Tibial artery (tissue), 4 donors: ENCODE data around the gene DHRSX.

Source experiments
- DNase-seq, 2 donors: peaks; one replicate each; pipeline ENCODE4 v3.0.0-alpha.2; 2019
- H3K27ac ChIP-seq, 2 donors: fragments of 200-600 bp; sonication (generic) in 1 of 2; 1 replicate in 1 of 2; 2 replicates in 1 of 2; pipeline ENCODE4 v1.5.1; 2018 to 2019; ENCODE audit warnings: mild to moderate bottlenecking in 1 of 2
- H3K27me3 ChIP-seq, 2 donors: fragments of 200-600 bp; sonication (generic) in 1 of 2; one replicate each; pipeline versions ENCODE4 v1.5.1 to v1.6.0; 2016 to 2019
- H3K36me3 ChIP-seq, 3 donors: fragments of 200-600 bp; sonication (generic) in 2 of 3; one replicate each; pipeline ENCODE4 v1.5.1; 2016 to 2019; ENCODE audit warnings: mild to moderate bottlenecking in 2 of 3
- H3K4me1 ChIP-seq, 4 donors: fragments of 200-600 bp; sonication (generic) in 2 of 4; 1 replicate in 3 of 4; 2 replicates in 1 of 4; pipeline ENCODE4 v1.5.1; 2016 to 2019
- H3K4me3 ChIP-seq, 2 donors: fragments of 200-600 bp; sonication (generic) in 1 of 2; 1 replicate in 1 of 2; 2 replicates in 1 of 2; pipeline ENCODE4 v1.5.1; 2018 to 2019; ENCODE audit warnings: mild to moderate bottlenecking in 2 of 2
- H3K9me3 ChIP-seq, 3 donors: fragments of 200-600 bp; sonication (generic) in 1 of 3; one replicate each; pipeline ENCODE4 v1.5.1; 2016 to 2019
- CTCF ChIP-seq, 2 experiments: fragments of 200-600 bp in 1 of 2; fragments of 450-650 bp in 1 of 2; IDR thresholded peaks; one replicate each; pipeline ENCODE4 v1.5.1; 2017 to 2019; ENCODE audit warnings: antibody characterized with exemption in 2 of 2, mild to moderate bottlenecking in 1 of 2, moderate library complexity in 1 of 2
- intact Hi-C: fragments of 100-400 bp; cut with DNase I; formaldehyde crosslinking; loops from one replicate; pipeline ENCODE4 v1.15.0; 2023; ENCODE audit warnings: low total_unique reads

Gene DHRSX

GRCh38 chrX:2545144-2545543 is 44.4 kb upstream of the DHRSX start:
- no peak overlapping the region for H3K4me3 ChIP-seq
- no peak for DNase-seq
- TF ChIP-seq CTCF (IDR thresholded peaks at IDR 0.05), result no peak
- no peak overlapping the region for H3K27ac ChIP-seq
- H3K27me3 ChIP-seq, result peaks cover 0 to 6% of the 10 kb centered on the region in 2 donors
- no peaks in the 10 kb centered on the region for H3K4me1 ChIP-seq
- intact Hi-C loops, result no loop called here
- H3K36me3 ChIP-seq, result no peaks in the 10 kb centered on the region
- H3K9me3 ChIP-seq, result no peaks in the 10 kb centered on the region

GRCh38 chrX:2542826-2543521 is 42.2 kb upstream of the DHRSX start:
- H3K27ac ChIP-seq, result no peak overlapping the region
- no peaks in the 10 kb centered on the region for H3K9me3 ChIP-seq
- intact Hi-C loops, result no loop called here
- peaks cover 0 to 2% of the 10 kb centered on the region in 2 donors for H3K27me3 ChIP-seq
- H3K4me3 ChIP-seq, result no peak overlapping the region
- H3K36me3 ChIP-seq, result no peaks in the 10 kb centered on the region
- no peaks in the 10 kb centered on the region for H3K4me1 ChIP-seq
- no peak for TF ChIP-seq CTCF (IDR thresholded peaks at IDR 0.05)
- no peak for DNase-seq

GRCh38 chrX:2541603-2542002 is 40.8 kb upstream of the DHRSX start:
- Histone ChIP-seq H3K9me3 (no peaks in the 10 kb centered on the region), H3K4me3 (no peak overlapping the region), H3K4me1 (no peaks in the 10 kb centered on the region), H3K36me3 (no peaks in the 10 kb centered on the region), H3K27ac (no peak overlapping the region), H3K27me3 (no peaks in the 10 kb centered on the region)
- DNase-seq, result no peak
- intact Hi-C loops, result no loop called here
- no peak for TF ChIP-seq CTCF (IDR thresholded peaks at IDR 0.05)

DNA sequence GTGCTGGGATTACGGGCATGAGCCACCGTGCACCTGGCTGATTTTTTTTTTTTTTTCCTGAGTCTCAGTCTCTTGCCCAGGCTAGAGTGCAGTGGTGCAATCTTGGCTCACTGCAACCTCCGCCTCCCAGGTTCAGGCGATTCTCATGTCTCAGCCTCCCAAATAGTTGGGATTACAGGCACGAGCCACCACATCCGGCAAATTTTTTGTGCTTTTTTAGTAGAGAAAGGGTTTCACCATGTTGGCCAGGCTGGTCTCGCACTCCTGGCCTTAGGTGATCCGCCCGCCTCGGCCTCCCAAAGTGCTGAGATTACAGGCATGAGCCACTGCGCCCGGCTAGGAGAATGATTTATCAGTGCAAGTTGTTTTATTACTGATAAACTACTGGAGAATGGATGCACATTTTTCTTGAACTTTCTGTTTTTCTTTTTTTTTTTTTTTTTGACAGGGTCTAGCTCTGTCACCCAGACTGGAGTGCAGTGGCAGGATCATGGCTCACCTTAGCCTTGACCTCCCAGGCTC is 39.7 kb upstream of the DHRSX start:
- H3K27me3 ChIP-seq, result no peaks in the 10 kb centered on the region
- no peaks in the 10 kb centered on the region for H3K4me1 ChIP-seq
- H3K4me3 ChIP-seq, result no peak overlapping the region
- no peak for TF ChIP-seq CTCF (IDR thresholded peaks at IDR 0.05)
- H3K27ac ChIP-seq, result no peak overlapping the region
- no peak for DNase-seq
- H3K36me3 ChIP-seq, result no peaks in the 10 kb centered on the region
- H3K9me3 ChIP-seq, result no peaks in the 10 kb centered on the region
- intact Hi-C loops, result no loop called here

DNA sequence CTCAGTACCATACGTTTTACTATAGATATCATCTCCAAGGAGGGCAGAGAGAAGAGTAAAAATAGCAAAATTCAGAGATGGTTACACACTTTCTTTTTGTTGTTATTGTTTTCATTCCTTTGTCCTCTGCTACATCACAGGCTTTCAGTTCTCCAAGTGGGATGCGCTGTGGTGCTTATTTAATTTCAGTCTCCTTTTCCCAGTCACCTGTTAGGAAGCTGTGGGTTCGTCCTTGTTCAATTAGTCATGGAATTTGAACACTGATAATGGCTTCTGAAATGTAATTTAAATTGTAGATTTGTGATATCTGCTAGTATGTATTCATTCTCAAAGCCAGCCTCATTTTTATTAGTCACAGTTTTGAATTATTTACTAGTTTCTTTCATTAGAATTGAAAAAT is 38.8 kb upstream of the DHRSX start:
- H3K27me3 ChIP-seq, result no peaks in the 10 kb centered on the region
- no peaks in the 10 kb centered on the region for H3K9me3 ChIP-seq
- H3K27ac ChIP-seq, result no peak overlapping the region
- H3K4me1 ChIP-seq, result no peaks in the 10 kb centered on the region
- intact Hi-C loops, result no loop called here
- H3K36me3 ChIP-seq, result no peaks in the 10 kb centered on the region
- TF ChIP-seq CTCF (IDR thresholded peaks at IDR 0.05), result no peak
- no peak for DNase-seq
- no peak overlapping the region for H3K4me3 ChIP-seq
